ENCODE data around the gene GLI1.

GRCh38 chr12:57476162-57476992, 16.8 kb downstream of the GLI1 start:
- TF ChIP-seq, protein P1, sequence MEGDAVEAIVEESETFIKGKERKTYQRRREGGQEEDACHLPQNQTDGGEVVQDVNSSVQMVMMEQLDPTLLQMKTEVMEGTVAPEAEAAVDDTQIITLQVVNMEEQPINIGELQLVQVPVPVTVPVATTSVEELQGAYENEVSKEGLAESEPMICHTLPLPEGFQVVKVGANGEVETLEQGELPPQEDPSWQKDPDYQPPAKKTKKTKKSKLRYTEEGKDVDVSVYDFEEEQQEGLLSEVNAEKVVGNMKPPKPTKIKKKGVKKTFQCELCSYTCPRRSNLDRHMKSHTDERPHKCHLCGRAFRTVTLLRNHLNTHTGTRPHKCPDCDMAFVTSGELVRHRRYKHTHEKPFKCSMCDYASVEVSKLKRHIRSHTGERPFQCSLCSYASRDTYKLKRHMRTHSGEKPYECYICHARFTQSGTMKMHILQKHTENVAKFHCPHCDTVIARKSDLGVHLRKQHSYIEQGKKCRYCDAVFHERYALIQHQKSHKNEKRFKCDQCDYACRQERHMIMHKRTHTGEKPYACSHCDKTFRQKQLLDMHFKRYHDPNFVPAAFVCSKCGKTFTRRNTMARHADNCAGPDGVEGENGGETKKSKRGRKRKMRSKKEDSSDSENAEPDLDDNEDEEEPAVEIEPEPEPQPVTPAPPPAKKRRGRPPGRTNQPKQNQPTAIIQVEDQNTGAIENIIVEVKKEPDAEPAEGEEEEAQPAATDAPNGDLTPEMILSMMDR (IDR thresholded peaks at IDR 0.05; ENCODE audit: insufficient read depth, low read length) = peak; percentile 8
- TF ChIP-seq, protein P2, sequence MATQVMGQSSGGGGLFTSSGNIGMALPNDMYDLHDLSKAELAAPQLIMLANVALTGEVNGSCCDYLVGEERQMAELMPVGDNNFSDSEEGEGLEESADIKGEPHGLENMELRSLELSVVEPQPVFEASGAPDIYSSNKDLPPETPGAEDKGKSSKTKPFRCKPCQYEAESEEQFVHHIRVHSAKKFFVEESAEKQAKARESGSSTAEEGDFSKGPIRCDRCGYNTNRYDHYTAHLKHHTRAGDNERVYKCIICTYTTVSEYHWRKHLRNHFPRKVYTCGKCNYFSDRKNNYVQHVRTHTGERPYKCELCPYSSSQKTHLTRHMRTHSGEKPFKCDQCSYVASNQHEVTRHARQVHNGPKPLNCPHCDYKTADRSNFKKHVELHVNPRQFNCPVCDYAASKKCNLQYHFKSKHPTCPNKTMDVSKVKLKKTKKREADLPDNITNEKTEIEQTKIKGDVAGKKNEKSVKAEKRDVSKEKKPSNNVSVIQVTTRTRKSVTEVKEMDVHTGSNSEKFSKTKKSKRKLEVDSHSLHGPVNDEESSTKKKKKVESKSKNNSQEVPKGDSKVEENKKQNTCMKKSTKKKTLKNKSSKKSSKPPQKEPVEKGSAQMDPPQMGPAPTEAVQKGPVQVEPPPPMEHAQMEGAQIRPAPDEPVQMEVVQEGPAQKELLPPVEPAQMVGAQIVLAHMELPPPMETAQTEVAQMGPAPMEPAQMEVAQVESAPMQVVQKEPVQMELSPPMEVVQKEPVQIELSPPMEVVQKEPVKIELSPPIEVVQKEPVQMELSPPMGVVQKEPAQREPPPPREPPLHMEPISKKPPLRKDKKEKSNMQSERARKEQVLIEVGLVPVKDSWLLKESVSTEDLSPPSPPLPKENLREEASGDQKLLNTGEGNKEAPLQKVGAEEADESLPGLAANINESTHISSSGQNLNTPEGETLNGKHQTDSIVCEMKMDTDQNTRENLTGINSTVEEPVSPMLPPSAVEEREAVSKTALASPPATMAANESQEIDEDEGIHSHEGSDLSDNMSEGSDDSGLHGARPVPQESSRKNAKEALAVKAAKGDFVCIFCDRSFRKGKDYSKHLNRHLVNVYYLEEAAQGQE (IDR thresholded peaks at IDR 0.05; ENCODE audit: insufficient replicate concordance, low read depth) = no peak
- TF ChIP-seq GABPA (IDR thresholded peaks at IDR 0.05; ENCODE audit: low read depth) = no peak
